Kidney epithelial cell (primary cell): ENCODE data around the gene CYP2U1. TPM values are rescaled to one million over a fixed set of nuclear protein-coding genes. Genes with fewer than 3 reads are reported as not detected.
"Not testable (repeated sequence)": the region's sequence is repeated elsewhere in the genome, so short reads cannot be mapped to it uniquely, and the experiment has no call there.

ENCODE experiments used
- DNase-seq: peaks from one replicate; pipeline ENCODE4 v3.0.0-alpha.2; 2010; ENCODE audit warnings: low read depth
- H3K27me3 ChIP-seq: 2 replicates; pipeline ENCODE4 v1.6.0; 2011; ENCODE audit warnings: low read length; ENCODE audit not compliant: control insufficient read depth, insufficient read depth
- H3K36me3 ChIP-seq: 2 replicates; pipeline ENCODE4 v1.5.1; 2011; ENCODE audit warnings: low read length; ENCODE audit not compliant: control insufficient read depth, insufficient read depth
- H3K4me3 ChIP-seq: 2 replicates; pipeline ENCODE4 v1.5.1; 2011; ENCODE audit warnings: low read depth, mild to moderate bottlenecking, control low read depth, low read length
- total RNA-seq: library from RNA; depleted of rRNA; stranded (reverse); fragments of >200 nt; gene quantifications from 2 replicates; pipeline ENCODE4 v1.2.3, GENCODE V29; 2015
- TF ChIP-seq, protein P1 (sequence below): IDR thresholded peaks from 2 replicates; pipeline ENCODE4 v1.5.1; 2011; ENCODE audit warnings: mild to moderate bottlenecking, moderate library complexity, low read length, control low read depth, inconsistent platforms; ENCODE audit not compliant: insufficient read depth, poor library complexity, severe bottlenecking

The CYP2U1 gene
- total RNA-seq, 1 donor from 2014 or later, result 11.8 TPM

DNA sequence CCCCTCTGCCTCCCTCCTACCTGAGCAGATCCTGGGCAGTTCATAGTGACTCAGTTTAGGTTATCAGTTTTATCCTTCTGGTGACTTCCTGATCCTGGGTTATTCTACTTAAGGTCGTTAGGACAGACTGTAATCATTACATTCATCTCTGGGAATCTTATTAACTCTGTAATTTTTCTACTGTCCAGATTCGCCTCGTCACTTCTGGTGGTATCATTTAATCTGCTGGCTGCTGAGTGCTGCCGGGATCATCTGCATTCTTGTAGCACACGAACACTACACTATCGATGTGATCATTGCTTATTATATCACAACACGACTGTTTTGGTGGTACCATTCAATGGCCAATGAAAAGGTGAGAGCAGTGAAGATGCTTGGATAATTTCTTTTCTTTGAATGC lies 23.0 kb upstream of the CYP2U1 start:
- H3K36me3 ChIP-seq, result no peaks in the 10 kb centered on the region
- no peaks in the 10 kb centered on the region for H3K27me3 ChIP-seq
- DNase-seq, result no peak
- no peak overlapping the region for H3K4me3 ChIP-seq
- TF ChIP-seq, protein P1, sequence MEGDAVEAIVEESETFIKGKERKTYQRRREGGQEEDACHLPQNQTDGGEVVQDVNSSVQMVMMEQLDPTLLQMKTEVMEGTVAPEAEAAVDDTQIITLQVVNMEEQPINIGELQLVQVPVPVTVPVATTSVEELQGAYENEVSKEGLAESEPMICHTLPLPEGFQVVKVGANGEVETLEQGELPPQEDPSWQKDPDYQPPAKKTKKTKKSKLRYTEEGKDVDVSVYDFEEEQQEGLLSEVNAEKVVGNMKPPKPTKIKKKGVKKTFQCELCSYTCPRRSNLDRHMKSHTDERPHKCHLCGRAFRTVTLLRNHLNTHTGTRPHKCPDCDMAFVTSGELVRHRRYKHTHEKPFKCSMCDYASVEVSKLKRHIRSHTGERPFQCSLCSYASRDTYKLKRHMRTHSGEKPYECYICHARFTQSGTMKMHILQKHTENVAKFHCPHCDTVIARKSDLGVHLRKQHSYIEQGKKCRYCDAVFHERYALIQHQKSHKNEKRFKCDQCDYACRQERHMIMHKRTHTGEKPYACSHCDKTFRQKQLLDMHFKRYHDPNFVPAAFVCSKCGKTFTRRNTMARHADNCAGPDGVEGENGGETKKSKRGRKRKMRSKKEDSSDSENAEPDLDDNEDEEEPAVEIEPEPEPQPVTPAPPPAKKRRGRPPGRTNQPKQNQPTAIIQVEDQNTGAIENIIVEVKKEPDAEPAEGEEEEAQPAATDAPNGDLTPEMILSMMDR, result no peak

DNA sequence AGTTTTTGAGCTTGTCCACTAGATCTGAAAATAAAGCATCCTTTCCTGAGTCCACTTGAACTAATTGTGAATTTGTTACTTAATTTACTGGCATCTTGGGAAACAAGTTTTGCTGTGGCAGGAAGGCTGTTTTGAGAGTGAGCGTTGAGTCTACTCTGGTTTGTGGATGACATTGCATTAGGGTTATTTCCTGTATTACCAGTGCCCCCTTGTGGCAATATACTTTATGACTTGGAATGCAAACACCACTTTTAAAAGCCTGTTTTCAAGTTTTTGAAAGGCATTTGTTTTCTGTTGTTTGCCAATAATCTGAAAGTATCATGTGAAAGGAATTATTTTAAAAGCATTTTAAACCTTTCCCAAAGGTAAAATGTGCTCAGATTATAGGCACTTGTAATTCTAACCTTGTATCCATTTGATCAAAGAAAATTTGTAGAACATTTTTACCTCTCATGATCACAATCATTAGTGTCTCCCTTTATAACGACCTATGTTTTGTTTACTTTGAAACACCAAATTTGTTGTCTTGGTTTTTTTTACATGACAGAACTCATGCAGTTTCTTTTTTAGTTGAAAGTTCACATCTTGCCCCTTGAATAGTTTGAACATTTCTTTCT lies 18.0 kb upstream of the CYP2U1 start:
- H3K27me3 ChIP-seq, result no peaks in the 10 kb centered on the region
- no peak overlapping the region for H3K4me3 ChIP-seq
- TF ChIP-seq, protein P1, result peak; percentile 48
- no peak for DNase-seq
- no peaks in the 10 kb centered on the region for H3K36me3 ChIP-seq

DNA sequence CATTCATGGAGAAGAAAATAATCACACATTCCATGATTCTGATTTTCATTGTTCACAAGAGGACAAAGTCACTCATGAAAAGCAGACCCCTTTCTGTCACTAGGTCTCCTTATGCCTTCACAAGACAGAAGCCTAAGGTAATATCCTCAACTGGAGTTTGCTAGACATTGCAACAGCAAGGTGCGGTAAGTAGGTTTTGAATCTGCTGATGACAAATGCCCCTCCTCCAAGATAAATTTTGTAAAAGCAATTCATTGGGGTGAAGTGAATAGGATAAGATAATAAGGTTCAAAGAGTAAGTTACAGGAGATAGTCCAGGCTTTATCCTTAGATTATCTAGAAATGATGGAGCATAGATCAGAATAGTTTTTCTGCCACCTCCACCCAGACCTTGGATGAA lies 16.1 kb upstream of the CYP2U1 start:
- Histone ChIP-seq H3K36me3 (no peaks in the 10 kb centered on the region), H3K4me3 (no peak overlapping the region), H3K27me3 (no peaks in the 10 kb centered on the region)
- TF ChIP-seq, protein P1, result no peak
- no peak for DNase-seq

DNA sequence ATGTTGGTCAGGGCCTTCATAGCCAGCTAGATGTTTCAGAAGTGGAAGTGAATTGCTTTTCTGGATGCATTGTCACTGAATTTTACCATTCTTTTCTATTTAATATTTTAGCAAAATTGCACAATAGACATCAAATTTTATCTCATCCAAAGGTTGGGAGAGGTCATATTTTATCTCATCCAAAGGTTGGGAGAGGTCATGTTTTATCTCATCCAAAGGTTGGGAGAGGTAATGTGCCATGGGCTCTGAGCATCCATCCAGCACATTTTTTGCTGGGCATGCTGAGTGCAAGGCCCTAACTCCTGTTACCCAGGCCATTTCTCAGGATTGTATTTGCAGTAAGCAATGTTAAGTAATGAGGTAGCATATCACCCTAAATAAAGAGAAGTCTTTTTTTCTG lies 14.7 kb upstream of the CYP2U1 start:
- no peak for DNase-seq
- H3K4me3 ChIP-seq, result no peak overlapping the region
- H3K36me3 ChIP-seq, result no peaks in the 10 kb centered on the region
- TF ChIP-seq, protein P1, result no peak
- H3K27me3 ChIP-seq, result no peaks in the 10 kb centered on the region

DNA sequence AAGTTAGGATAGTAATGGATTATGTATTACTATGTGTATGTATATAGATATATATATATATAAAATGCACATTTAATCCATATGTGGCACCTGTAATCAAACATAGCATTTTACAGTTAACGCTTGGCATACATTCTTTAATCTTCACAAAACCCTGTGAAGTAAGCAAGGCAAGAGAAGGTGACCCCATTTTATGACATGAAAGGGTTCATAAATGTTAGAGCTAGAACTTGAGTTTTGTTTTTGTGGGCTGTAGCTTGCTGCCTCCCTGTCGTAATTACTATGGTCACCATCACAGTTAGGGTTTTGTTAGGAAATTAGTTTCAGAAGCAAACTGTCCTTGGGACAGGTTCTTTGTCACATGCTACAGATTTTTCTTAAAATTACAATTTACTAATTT lies 13.8 kb upstream of the CYP2U1 start:
- no peak for DNase-seq
- no peak overlapping the region for H3K4me3 ChIP-seq
- TF ChIP-seq, protein P1, result no peak
- H3K27me3 ChIP-seq, result no peaks in the 10 kb centered on the region
- H3K36me3 ChIP-seq, result no peaks in the 10 kb centered on the region

DNA sequence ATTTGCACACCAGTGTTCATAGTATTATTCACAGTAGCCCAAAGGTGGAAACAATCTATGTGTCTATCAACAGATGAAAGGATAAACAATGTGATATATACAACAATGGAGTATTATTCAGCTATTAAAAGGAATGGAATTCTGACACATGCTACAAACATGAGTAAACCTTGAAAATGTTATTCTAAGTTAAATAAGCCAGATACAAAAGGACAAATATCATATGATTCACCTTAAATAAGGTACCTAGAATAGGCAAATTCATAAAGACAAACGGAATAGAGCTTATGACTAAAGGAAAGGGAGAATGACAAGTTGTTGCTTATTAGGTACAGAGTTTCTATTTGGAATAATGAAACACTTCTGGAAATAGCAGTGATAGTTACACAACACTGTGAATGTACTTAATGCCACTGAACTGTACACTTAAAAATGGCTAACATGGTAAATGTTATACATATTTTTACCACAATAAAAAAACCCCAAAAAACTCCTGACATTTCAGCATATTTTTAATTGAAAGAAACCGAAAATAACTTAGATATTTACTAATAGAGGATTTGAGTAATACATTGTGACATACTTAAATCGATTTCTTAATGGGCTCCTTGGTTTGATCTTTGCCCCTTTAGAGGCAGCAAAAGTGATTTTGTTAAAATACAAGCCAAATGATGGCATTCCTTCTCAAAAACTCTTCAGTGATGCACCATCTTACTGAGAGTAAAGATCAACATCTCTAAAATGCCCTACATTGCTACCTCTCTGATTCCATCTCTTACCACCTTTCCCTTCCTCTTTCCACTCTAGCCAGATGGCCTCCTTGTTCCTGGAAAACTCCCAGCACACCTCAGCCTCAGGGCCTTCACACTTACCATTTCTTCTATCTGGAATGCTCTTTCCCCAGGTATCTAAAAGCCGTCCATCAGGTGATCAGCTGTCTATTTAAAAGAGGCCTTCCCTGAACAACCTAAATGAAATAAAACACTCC lies 8.6 kb upstream of the CYP2U1 start:
- Histone ChIP-seq H3K36me3 (no peaks in the 10 kb centered on the region), H3K4me3 (no peak overlapping the region), H3K27me3 (no peaks in the 10 kb centered on the region)
- TF ChIP-seq, protein P1, result no peak
- DNase-seq, result no peak

DNA sequence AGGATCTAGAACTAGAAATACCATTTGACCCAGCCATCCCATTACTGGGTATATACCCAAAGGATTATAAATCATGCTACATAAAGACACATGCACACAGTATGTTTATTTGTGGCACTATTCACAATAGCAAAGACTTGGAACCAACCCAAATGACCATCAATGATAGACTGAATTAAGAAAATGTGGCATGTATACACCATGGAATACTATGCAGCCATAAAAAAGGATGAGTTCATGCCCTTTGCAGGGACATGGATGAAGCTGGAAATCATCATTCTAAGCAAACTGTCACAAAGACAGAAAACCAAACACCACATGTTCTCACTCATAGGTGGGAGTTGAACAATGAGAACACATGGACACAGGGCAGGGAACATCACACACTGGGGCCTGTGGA lies 5.6 kb upstream of the CYP2U1 start:
- H3K36me3 ChIP-seq, H3K4me3 ChIP-seq, H3K27me3 ChIP-seq, DNase-seq: not testable (repeated sequence)

DNA sequence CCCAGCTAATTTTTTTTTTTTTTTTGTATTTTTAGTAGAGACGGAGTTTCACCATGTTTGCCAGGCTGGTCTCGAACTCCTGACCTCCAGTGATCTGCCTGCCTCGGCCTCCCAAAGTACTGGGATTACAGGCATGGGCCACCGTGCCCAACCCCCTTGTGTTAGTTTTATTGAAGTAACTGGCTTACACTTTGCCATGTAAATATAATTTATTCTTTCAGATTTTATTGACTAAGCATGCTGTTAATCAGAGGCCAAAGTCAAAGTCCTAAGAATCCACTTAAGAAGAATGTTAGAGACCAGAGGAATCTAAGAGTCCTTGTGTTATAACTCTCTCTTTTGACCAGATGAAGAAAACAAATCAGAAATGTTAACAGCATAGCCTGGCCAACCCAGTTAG lies 4.5 kb upstream of the CYP2U1 start:
- not testable (repeated sequence) for DNase-seq, H3K27me3 ChIP-seq, H3K36me3 ChIP-seq, H3K4me3 ChIP-seq
